OCI-LY7 (cell line): Measurements from ENCODE around the gene LRRC28. TPM values are rescaled to one million over a fixed set of nuclear protein-coding genes. Genes with fewer than 3 reads are reported as not detected.
A peak's percentile ranks its signal among the peaks of the same experiment; 100 is the strongest.

Source experiments
- BruUV-seq: library from RNA; stranded (reverse); fragments of 400-500 nt; replicated peaks from 2 replicates; lab custom pipeline; 2021; lab: Mats Ljungman, UMichigan
- CTCF ChIA-PET: fragments of 300-600 bp; sonication (Branson Sonifier 250); formaldehyde crosslinking; loops from one replicate; lab custom pipeline; 2022; ENCODE audit warnings: antibody characterized with exemption; ENCODE audit not compliant: unreplicated experiment; lab: Charles Lee
- POLR2A ChIA-PET: fragments of 300-600 bp; sonication (Branson Sonifier 250); formaldehyde crosslinking; loops from one replicate; lab custom pipeline; 2022; ENCODE audit warnings: antibody characterized with exemption; lab: Charles Lee
- DNase-seq: peaks from one replicate; pipeline ENCODE4 v3.0.0-alpha.2; 2015; ENCODE audit warnings: low spot score
- H2AFZ ChIP-seq: fragments of 200-600 bp; sonication (generic), shearing (Covaris generic); 2 replicates; pipeline ENCODE4 v1.6.1; 2014; ENCODE audit warnings: mild to moderate bottlenecking, antibody characterized with exemption, low read length, moderate library complexity
- H3K27ac ChIP-seq: fragments of 200-600 bp; sonication (generic); 2 replicates; pipeline ENCODE4 v1.5.1; 2014; ENCODE audit warnings: mixed run types, low read depth, mild to moderate bottlenecking, moderate library complexity, low read length, inconsistent platforms; ENCODE audit not compliant: poor library complexity, severe bottlenecking
- H3K36me3 ChIP-seq: fragments of 200-600 bp; sonication (generic); 2 replicates; pipeline ENCODE4 v1.6.1; 2014; ENCODE audit warnings: mild to moderate bottlenecking, antibody characterized with exemption, low read length, moderate library complexity, mixed read lengths; ENCODE audit not compliant: insufficient read depth
- H3K4me1 ChIP-seq: fragments of 200-600 bp; sonication (generic); 2 replicates; pipeline ENCODE4 v1.5.1; 2014; ENCODE audit warnings: mild to moderate bottlenecking, low read length; ENCODE audit not compliant: insufficient read depth, poor library complexity, severe bottlenecking
- H3K4me2 ChIP-seq: fragments of 200-600 bp; sonication (generic); 2 replicates; pipeline ENCODE4 v1.6.1; 2014; ENCODE audit warnings: mild to moderate bottlenecking, low read length
- H3K4me3 ChIP-seq: fragments of 200-600 bp; sonication (generic); 2 replicates; pipeline ENCODE4 v1.5.1; 2014; ENCODE audit warnings: mild to moderate bottlenecking, low read depth, low read length; ENCODE audit not compliant: poor library complexity, severe bottlenecking
- H3K79me2 ChIP-seq: fragments of 200-600 bp; sonication (generic); 2 replicates; pipeline ENCODE4 v1.6.1; 2016; ENCODE audit warnings: low read depth, mild to moderate bottlenecking, low read length, moderate library complexity, mixed read lengths; ENCODE audit not compliant: insufficient read depth
- H3K9me2 ChIP-seq: fragments of 200-600 bp; sonication (generic); 2 replicates; pipeline ENCODE4 v1.6.1; 2016; ENCODE audit warnings: mild to moderate bottlenecking, low read length, mixed read lengths; ENCODE audit not compliant: insufficient read depth
- H3K9me3 ChIP-seq: fragments of 200-600 bp; sonication (generic); 2 replicates; pipeline ENCODE4 v1.6.1; 2014; ENCODE audit warnings: mild to moderate bottlenecking, mixed run types, low read length, mixed read lengths
- H4K20me1 ChIP-seq: fragments of 200-600 bp; sonication (generic); 2 replicates; pipeline ENCODE4 v1.6.1; 2014; ENCODE audit warnings: mild to moderate bottlenecking, antibody characterized with exemption, low read length, moderate library complexity, mixed read lengths; ENCODE audit not compliant: insufficient read depth
- EZH2phosphoT487 ChIP-seq: fragments of 200-600 bp; sonication (generic); IDR thresholded peaks from 2 replicates; pipeline ENCODE4 v1.6.1; 2018; ENCODE audit warnings: low read depth, borderline replicate concordance, mild to moderate bottlenecking, mixed run types, antibody characterized with exemption, low read length, moderate library complexity, mixed read lengths
- intact Hi-C: fragments of 100-400 bp; cut with micrococcal nuclease; formaldehyde crosslinking; loops from one replicate; pipeline ENCODE4 v1.10.0; 2022; ENCODE audit not compliant: unreplicated experiment
- total RNA-seq, 2 experiments: library from RNA; depleted of rRNA in 1 of 2; stranded (reverse); fragments of >200 nt in 1 of 2; shearing (Covaris generic) in 1 of 2; gene quantifications; 2 replicates each; pipeline ENCODE4 v1.2.3, GENCODE V29; 2014 to 2022
- TF ChIP-seq, protein P1 (sequence below): fragments of 200-600 bp; sonication (generic); conservative IDR thresholded peaks from 2 replicates; pipeline ENCODE4 v1.5.1; 2014; ENCODE audit warnings: mild to moderate bottlenecking, antibody characterized with exemption, low read length, moderate library complexity, mixed read lengths

LRRC28 gene
- total RNA-seq, 2 experiments from 2014 or later = 25.7 to 30.2 TPM

- TF ChIP-seq EZH2phosphoT487 = no peak
- TF ChIP-seq, protein P1, sequence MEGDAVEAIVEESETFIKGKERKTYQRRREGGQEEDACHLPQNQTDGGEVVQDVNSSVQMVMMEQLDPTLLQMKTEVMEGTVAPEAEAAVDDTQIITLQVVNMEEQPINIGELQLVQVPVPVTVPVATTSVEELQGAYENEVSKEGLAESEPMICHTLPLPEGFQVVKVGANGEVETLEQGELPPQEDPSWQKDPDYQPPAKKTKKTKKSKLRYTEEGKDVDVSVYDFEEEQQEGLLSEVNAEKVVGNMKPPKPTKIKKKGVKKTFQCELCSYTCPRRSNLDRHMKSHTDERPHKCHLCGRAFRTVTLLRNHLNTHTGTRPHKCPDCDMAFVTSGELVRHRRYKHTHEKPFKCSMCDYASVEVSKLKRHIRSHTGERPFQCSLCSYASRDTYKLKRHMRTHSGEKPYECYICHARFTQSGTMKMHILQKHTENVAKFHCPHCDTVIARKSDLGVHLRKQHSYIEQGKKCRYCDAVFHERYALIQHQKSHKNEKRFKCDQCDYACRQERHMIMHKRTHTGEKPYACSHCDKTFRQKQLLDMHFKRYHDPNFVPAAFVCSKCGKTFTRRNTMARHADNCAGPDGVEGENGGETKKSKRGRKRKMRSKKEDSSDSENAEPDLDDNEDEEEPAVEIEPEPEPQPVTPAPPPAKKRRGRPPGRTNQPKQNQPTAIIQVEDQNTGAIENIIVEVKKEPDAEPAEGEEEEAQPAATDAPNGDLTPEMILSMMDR = no peak
- Histone ChIP-seq H3K9me3 (no peaks in the 10 kb centered on the region), H3K4me2 (no peak overlapping the region), H3K9me2 (no peaks in the 10 kb centered on the region), H3K4me1 (no peaks in the 10 kb centered on the region), H4K20me1 (no peaks in the 10 kb centered on the region), H3K4me3 (no peak overlapping the region), H3K79me2 (no peaks in the 10 kb centered on the region), H3K36me3 (no peaks in the 10 kb centered on the region), H3K27ac (no peak overlapping the region), H2AFZ (no peak overlapping the region)
- intact Hi-C loops = loop anchor here (5.0 kb wide), 3 partner anchors 110 to 770 kb away; no protein-coding TSS in a partner anchor
- CTCF ChIA-PET = no interaction called here
- POLR2A ChIA-PET = no interaction called here
- no peak for DNase-seq
- BruUV-seq = no TSS peak
These were observed 39.4 kb upstream of the LRRC28 start for GRCh38 chr15:99211926-99212325.

DNA sequence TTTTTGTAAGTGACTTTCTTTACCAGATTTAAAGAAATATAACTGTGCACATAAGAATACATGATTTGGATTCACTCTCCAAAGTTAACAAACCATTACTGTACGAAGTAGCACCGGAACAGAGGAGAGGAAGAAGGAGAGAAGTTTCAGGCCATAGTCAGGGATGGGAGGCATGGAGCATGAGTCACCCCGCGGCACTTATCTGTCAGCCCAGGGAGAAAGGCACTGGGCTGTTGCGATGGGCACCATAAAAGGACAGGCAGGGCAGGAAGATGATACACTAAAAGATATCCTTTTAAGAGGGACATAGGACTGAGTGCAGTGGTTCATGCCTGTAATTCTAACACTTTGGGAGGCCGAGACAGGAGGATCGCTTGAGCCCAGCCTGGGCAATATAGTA, 38.9 kb upstream of the LRRC28 start:
- Histone ChIP-seq H3K4me1 (no peaks in the 10 kb centered on the region), H4K20me1 (no peaks in the 10 kb centered on the region), H3K79me2 (no peaks in the 10 kb centered on the region), H3K36me3 (no peaks in the 10 kb centered on the region), H3K4me3 (no peak overlapping the region), H3K27ac (no peak overlapping the region), H3K9me2 (no peaks in the 10 kb centered on the region), H3K9me3 (no peaks in the 10 kb centered on the region), H2AFZ (no peak overlapping the region), H3K4me2 (no peak overlapping the region)
- intact Hi-C loops = loop anchor here (5.0 kb wide), 3 partner anchors 110 to 770 kb away; no protein-coding TSS in a partner anchor
- BruUV-seq = no TSS peak
- DNase-seq = no peak
- CTCF ChIA-PET = no interaction called here
- POLR2A ChIA-PET = no interaction called here
- no peak for TF ChIP-seq EZH2phosphoT487
- TF ChIP-seq, protein P1 = no peak

DNA sequence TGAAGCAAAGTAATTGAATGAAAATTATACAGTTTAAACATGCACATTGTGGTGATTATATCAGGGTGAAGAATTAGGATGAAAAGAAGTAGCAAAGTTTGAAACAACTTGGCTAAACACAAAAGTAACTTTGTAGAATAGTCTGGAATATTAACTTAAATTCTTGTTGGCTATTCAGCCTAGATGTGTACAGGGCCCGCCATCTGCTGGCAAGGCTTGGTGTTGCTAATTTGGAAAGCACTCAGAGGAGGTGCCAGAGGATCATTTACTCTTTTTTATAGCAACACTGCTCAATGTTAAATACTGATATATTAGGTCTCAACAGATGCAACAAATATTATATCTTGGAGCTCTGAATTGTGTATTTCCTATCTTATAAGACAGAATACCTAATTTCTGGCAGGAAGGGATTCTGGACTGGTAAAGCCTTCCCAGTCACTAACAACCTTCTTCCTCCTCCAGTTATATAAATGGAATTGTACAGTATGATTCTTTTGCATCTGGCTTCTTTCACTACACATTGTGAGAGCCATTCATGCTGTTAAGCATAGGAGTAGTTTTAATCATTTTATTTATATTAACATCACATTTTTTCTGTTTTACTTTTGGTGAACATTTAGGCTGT, 38.0 kb upstream of the LRRC28 start:
- intact Hi-C loops = loop anchor here (1.0 to 5.0 kb wide), 4 partner anchors 111 to 771 kb away; no protein-coding TSS in a partner anchor
- no peaks in the 10 kb centered on the region for H3K9me2 ChIP-seq
- H3K4me2 ChIP-seq = no peak overlapping the region
- TF ChIP-seq, protein P1 = peak; percentile 93
- TF ChIP-seq EZH2phosphoT487 = no peak
- H4K20me1 ChIP-seq = no peaks in the 10 kb centered on the region
- BruUV-seq = no TSS peak
- no peaks in the 10 kb centered on the region for H3K36me3 ChIP-seq
- H3K27ac ChIP-seq = no peak overlapping the region
- peak; percentile 58 for DNase-seq
- CTCF ChIA-PET = no interaction called here
- no peak overlapping the region for H2AFZ ChIP-seq
- POLR2A ChIA-PET = interaction anchor here (0.6 kb wide), 2 partner anchors 258 to 569 kb away, joined by 3 to 5 read pairs; no protein-coding TSS in a partner anchor
- H3K9me3 ChIP-seq = no peaks in the 10 kb centered on the region
- no peaks in the 10 kb centered on the region for H3K79me2 ChIP-seq
- H3K4me1 ChIP-seq = no peaks in the 10 kb centered on the region
- no peak overlapping the region for H3K4me3 ChIP-seq
